Sigmoid colon (tissue), 4 donors: ENCODE results near the gene ABLIM3.

ENCODE experiments used
- CTCF ChIP-seq, 4 experiments: fragments of 450-650 bp in 3 of 4; fragments of 200-600 bp in 1 of 4; IDR thresholded peaks; one replicate each; pipeline ENCODE4 v1.5.1; 2016 to 2019; ENCODE audit warnings: antibody characterized with exemption in 4 of 4, mild to moderate bottlenecking in 3 of 4, moderate library complexity in 2 of 4
- EP300 ChIP-seq, 4 donors: sonication (generic); formaldehyde crosslinking; IDR thresholded peaks; one replicate each; pipeline ENCODE4 v1.6.1; 2017; ENCODE audit warnings: antibody characterized with exemption in 4 of 4
- POLR2A ChIP-seq, 2 donors: fragments of 450-650 bp; IDR thresholded peaks; one replicate each; pipeline ENCODE4 v1.6.1; 2016; ENCODE audit warnings: antibody characterized with exemption in 2 of 2, mild to moderate bottlenecking in 2 of 2, moderate library complexity in 2 of 2
- POLR2AphosphoS5 ChIP-seq, 4 donors: sonication (generic); formaldehyde crosslinking; IDR thresholded peaks; one replicate each; pipeline ENCODE4 v1.6.1; 2017; ENCODE audit warnings: antibody characterized with exemption in 4 of 4

- TF ChIP-seq CTCF (IDR thresholded peaks at IDR 0.05), result no peak
- no peak for TF ChIP-seq EP300 (IDR thresholded peaks at IDR 0.05)
- no peak for TF ChIP-seq POLR2A (IDR thresholded peaks at IDR 0.05)
- no peak for TF ChIP-seq POLR2AphosphoS5 (IDR thresholded peaks at IDR 0.05)
Observed at GRCh38 chr5:149262315-149262714, 121.0 kb downstream of the ABLIM3 start.
